Ishikawa (cell line): Measurements from ENCODE around the gene STK17B.

ENCODE experiments used
- FOXM1 ChIP-seq: IDR thresholded peaks from 2 replicates; pipeline ENCODE4 v1.6.1; 2012; ENCODE audit warnings: low read depth, borderline replicate concordance
- YY1 ChIP-seq: IDR thresholded peaks from 2 replicates; pipeline ENCODE4 v1.6.1; 2012; ENCODE audit warnings: low read depth
- TF ChIP-seq, protein P1 (sequence below): IDR thresholded peaks from 2 replicates; pipeline ENCODE4 v1.6.1; 2012

DNA sequence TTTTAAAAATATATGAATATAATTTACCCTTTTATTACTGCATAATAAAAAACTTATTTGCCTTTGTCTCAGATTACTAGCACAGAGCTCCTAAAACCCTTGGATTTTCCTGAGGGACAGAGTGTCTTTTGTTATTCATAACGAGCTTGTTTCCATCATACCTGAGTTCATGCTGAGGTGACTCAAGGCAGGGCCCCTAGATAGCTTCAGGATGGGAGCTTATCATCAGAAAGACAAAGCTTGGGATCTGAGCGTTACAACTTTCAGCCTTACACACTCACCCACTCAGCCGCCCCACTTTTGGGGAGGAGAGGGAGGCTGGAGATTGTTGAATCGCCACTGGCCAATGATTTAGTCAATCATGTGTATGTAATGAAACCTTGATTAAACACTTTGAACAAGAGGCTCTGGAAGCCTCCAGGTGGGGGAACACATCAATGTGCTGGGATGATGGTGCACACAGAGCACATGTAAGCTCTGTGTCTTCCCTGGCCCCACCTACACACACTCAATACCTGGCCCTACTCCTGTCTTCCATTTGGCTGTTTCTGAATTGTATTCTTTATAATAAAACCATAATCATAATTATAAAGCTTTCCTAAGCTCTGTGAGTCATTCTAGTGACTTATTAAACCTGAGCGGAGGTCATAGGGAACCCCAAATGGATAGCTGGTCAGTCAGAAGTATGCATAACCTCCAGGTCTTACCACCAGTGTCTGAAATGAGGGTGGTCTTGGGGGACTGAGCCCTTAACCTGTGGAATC is 74.2 kb downstream of the STK17B start:
- TF ChIP-seq YY1 (no peak), FOXM1 (no peak)
- TF ChIP-seq, protein P1, sequence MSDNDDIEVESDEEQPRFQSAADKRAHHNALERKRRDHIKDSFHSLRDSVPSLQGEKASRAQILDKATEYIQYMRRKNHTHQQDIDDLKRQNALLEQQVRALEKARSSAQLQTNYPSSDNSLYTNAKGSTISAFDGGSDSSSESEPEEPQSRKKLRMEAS, result no peak
